ENCODE data around the gene RNF157. TPM values are rescaled to one million over a fixed set of nuclear protein-coding genes. Genes with fewer than 3 reads are reported as not detected.
"Not testable (repeated sequence)": the region's sequence is repeated elsewhere in the genome, so short reads cannot be mapped to it uniquely, and the experiment has no call there.

RNF157 gene
- total RNA-seq, 2 donors from 2014 or later, result 9.6 to 11.2 TPM

DNA sequence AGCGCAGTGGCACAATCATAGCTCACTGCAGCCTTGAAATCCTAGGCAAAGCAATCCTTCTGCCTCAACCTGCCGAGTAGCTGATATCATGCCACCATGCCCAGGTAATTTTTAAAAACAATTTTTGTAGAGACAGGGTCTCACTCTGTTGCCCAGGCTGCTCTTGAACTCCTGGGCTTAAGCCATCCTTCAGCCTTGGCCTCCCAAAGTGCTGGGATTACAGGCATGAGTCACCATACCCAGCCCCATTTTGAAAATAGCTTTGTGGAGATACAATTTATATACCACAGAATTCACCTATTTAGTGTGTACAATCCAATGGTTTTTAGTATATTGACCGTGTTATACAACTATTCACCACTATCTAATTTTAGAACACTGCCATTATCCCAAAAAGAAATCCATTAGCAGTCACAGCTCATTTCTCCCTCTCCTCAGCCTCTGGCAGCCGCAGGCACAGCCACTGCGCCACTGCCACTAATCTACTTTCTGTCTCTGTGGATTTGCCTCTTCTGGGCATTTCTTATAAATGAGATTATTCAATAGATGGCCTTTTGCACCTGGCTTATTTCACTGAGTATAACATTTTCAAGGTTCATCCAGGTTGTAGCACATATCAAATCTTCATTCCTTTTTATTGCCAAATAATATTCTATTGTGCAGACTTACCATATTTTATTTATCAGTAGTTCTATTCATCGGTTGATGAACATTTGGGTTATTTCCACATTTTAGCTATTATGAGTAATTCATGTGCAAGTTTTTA lies 6.5 kb downstream of the RNF157 start:
- no peak overlapping the region for H3K9ac ChIP-seq (ENCODE audit: extremely low read depth, low read length, poor library complexity, severe bottlenecking)
- no peak overlapping the region for H3K4me3 ChIP-seq (ENCODE audit: low read length)
- H3K9me3 Mint-ChIP-seq, result no peaks in the 10 kb centered on the region
- peaks cover 23% of the 10 kb centered on the region for H3K27me3 Mint-ChIP-seq (ENCODE audit: insufficient read depth)
- no peaks in the 10 kb centered on the region for H3K9me3 ChIP-seq (ENCODE audit: control insufficient read depth, low read length)
- no peaks in the 10 kb centered on the region for H3K36me3 ChIP-seq (ENCODE audit: control insufficient read depth, insufficient read depth, low read length)
- no peaks in the 10 kb centered on the region for H3K4me1 Mint-ChIP-seq
- TF ChIP-seq, protein P1, sequence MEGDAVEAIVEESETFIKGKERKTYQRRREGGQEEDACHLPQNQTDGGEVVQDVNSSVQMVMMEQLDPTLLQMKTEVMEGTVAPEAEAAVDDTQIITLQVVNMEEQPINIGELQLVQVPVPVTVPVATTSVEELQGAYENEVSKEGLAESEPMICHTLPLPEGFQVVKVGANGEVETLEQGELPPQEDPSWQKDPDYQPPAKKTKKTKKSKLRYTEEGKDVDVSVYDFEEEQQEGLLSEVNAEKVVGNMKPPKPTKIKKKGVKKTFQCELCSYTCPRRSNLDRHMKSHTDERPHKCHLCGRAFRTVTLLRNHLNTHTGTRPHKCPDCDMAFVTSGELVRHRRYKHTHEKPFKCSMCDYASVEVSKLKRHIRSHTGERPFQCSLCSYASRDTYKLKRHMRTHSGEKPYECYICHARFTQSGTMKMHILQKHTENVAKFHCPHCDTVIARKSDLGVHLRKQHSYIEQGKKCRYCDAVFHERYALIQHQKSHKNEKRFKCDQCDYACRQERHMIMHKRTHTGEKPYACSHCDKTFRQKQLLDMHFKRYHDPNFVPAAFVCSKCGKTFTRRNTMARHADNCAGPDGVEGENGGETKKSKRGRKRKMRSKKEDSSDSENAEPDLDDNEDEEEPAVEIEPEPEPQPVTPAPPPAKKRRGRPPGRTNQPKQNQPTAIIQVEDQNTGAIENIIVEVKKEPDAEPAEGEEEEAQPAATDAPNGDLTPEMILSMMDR (conservative IDR thresholded peaks at IDR 0.05), result no peak
- 96 to 97% methylated on average over 3 to 6 of the region's 6 CpGs for WGBS, 2 experiments (ENCODE audit: insufficient coverage in 1 of 2, insufficient read length in 1 of 2)
- no peak overlapping the region for H3K4me3 Mint-ChIP-seq
- peak overlapping the region; percentile 72 for H3K27ac Mint-ChIP-seq
- H3K27ac ChIP-seq (ENCODE audit: low read depth, low read length), result no peak overlapping the region
- H3K27me3 ChIP-seq (ENCODE audit: control insufficient read depth, insufficient read depth, low read length, poor library complexity, severe bottlenecking), result peaks cover 33% of the 10 kb centered on the region
- DNase-seq, result no peak
- H3K36me3 Mint-ChIP-seq (ENCODE audit: low read depth), result no peaks in the 10 kb centered on the region
- H3K4me1 ChIP-seq (ENCODE audit: control insufficient read depth, insufficient read depth, low read length), result no peaks in the 10 kb centered on the region

DNA sequence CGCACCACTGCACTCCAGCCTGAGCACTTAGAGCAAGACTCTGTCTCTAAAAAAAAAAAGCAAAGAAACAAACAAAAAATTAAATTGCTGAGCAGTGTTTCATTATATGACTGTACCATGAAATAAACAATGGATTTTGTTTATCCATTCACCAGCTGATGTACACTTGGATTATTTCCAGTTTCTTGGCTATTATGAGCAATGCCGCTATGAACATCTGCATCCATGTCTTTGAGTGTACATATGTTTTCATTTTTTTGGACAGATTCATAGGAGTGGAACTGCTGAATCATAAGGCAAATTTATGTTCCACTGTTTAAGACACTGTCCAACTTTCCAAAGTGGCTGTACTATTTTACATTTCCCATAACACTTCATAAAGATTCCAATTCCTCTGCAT lies 8.0 kb downstream of the RNF157 start:
- H3K4me1 Mint-ChIP-seq, result no peaks in the 10 kb centered on the region
- H3K27me3 Mint-ChIP-seq (ENCODE audit: insufficient read depth), result peaks cover 10% of the 10 kb centered on the region
- TF ChIP-seq, protein P1 (conservative IDR thresholded peaks at IDR 0.05), result no peak
- Histone ChIP-seq H3K27me3 (ENCODE audit: control insufficient read depth, insufficient read depth, low read length, poor library complexity, severe bottlenecking) (peaks cover 19% of the 10 kb centered on the region), H3K4me3 (ENCODE audit: low read length) (no peak overlapping the region), H3K27ac (ENCODE audit: low read depth, low read length) (no peak overlapping the region), H3K9ac (ENCODE audit: extremely low read depth, low read length, poor library complexity, severe bottlenecking) (no peak overlapping the region), H3K9me3 (ENCODE audit: control insufficient read depth, low read length) (no peaks in the 10 kb centered on the region), H3K4me1 (ENCODE audit: control insufficient read depth, insufficient read depth, low read length) (no peaks in the 10 kb centered on the region), H3K36me3 (ENCODE audit: control insufficient read depth, insufficient read depth, low read length) (no peaks in the 10 kb centered on the region)
- no peak overlapping the region for H3K27ac Mint-ChIP-seq
- DNase-seq, result no peak
- 96 to 100% methylated on average over 1 to 2 of the region's 2 CpGs for WGBS, 2 experiments (ENCODE audit: insufficient coverage in 1 of 2, insufficient read length in 1 of 2)
- H3K36me3 Mint-ChIP-seq (ENCODE audit: low read depth), result no peaks in the 10 kb centered on the region
- H3K9me3 Mint-ChIP-seq, result no peaks in the 10 kb centered on the region
- no peak overlapping the region for H3K4me3 Mint-ChIP-seq

DNA sequence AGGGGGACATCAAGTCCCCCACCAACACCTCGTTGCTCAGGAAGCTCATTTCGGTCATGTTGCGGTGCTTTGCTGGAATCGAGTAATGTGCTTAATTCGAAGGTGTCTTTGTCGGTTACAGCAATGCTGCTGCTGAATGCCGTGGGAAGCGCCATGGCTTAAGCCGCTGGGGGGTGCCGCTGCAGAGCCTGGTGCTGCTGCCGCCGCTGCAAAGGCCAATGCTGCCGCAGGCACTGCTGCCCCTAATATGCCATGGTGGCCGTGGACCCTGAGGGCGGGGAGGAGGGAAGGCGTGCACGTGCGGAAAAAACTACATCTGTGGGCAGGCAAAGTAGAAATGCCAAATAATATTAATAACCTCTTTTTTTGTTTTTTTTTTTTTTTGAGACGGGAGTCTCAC lies 13.5 kb downstream of the RNF157 start:
- not testable (repeated sequence) for H3K36me3 Mint-ChIP-seq (ENCODE audit: low read depth); H3K9me3 ChIP-seq (ENCODE audit: control insufficient read depth, low read length); H3K36me3 ChIP-seq (ENCODE audit: control insufficient read depth, insufficient read depth, low read length); H3K27ac Mint-ChIP-seq; H3K4me1 Mint-ChIP-seq; H3K9ac ChIP-seq (ENCODE audit: extremely low read depth, low read length, poor library complexity, severe bottlenecking); H3K27ac ChIP-seq (ENCODE audit: low read depth, low read length); H3K27me3 Mint-ChIP-seq (ENCODE audit: insufficient read depth); H3K9me3 Mint-ChIP-seq; H3K4me1 ChIP-seq (ENCODE audit: control insufficient read depth, insufficient read depth, low read length); DNase-seq; H3K4me3 ChIP-seq (ENCODE audit: low read length); H3K4me3 Mint-ChIP-seq
- WGBS, 2 experiments (ENCODE audit: insufficient coverage in 1 of 2, insufficient read length in 1 of 2), result 92 to 94% methylated on average over 12 to 16 of the region's 19 CpGs
- peaks cover 12% of the 10 kb centered on the region for H3K27me3 ChIP-seq (ENCODE audit: control insufficient read depth, insufficient read depth, low read length, poor library complexity, severe bottlenecking)

DNA sequence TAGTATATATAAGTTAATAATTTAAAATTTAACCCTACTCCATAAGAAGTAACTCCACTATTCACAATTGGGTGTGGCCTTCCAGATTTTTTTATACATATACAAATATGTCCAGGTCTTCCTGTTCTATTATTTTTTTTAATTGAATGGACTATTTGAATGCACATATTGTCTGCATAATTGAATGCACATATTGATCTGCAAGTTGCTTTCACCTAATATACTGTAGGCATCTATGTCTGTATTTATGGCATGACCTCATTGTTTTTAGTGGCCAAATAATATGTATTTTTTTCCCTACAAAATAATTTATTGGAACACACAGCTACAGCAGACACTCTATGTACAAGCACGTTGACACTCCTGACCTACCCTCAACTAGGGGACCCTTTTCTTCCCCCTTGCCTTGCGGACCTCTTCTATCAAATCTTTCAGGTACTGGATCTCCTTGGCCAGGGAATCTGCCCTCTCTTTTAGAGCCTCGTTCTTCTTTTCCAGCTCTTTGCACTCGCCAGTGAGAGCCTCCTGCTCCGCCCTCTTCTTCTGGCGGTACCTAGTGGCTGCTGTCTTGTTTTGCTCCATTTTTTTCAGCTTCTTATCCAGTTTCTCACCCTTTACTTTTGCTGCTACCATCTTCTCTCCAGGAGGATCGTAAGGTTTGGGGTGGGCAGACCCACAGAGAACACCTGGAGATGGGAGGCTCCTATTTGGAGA lies 14.8 kb downstream of the RNF157 start:
- not testable (repeated sequence) for H3K27me3 Mint-ChIP-seq (ENCODE audit: insufficient read depth); H3K4me1 ChIP-seq (ENCODE audit: control insufficient read depth, insufficient read depth, low read length); H3K4me1 Mint-ChIP-seq; H3K9me3 Mint-ChIP-seq; H3K9ac ChIP-seq (ENCODE audit: extremely low read depth, low read length, poor library complexity, severe bottlenecking); H3K4me3 Mint-ChIP-seq; H3K27ac ChIP-seq (ENCODE audit: low read depth, low read length); DNase-seq; H3K36me3 ChIP-seq (ENCODE audit: control insufficient read depth, insufficient read depth, low read length); H3K4me3 ChIP-seq (ENCODE audit: low read length); H3K27ac Mint-ChIP-seq; H3K36me3 Mint-ChIP-seq (ENCODE audit: low read depth); H3K9me3 ChIP-seq (ENCODE audit: control insufficient read depth, low read length)
- WGBS, 2 experiments (ENCODE audit: insufficient coverage in 1 of 2, insufficient read length in 1 of 2), result 80 to 89% methylated on average over 1 to 6 of the region's 7 CpGs
- peaks cover 12% of the 10 kb centered on the region for H3K27me3 ChIP-seq (ENCODE audit: control insufficient read depth, insufficient read depth, low read length, poor library complexity, severe bottlenecking)

Data from endodermal cell (in vitro differentiated cells).